Measurements from ENCODE around the gene DDX27.

- TF ChIP-seq POLR2A (IDR thresholded peaks at IDR 0.05) (no peak), CTCF (IDR thresholded peaks at IDR 0.05) (no peak)
Measured at GRCh38 chr20:49207076-49207475, 12.1 kb upstream of the DDX27 start.

Measured in prostate gland (tissue), 2 donors.